ENCODE measurements around the gene HSPA1L.

- TF ChIP-seq, protein P1, sequence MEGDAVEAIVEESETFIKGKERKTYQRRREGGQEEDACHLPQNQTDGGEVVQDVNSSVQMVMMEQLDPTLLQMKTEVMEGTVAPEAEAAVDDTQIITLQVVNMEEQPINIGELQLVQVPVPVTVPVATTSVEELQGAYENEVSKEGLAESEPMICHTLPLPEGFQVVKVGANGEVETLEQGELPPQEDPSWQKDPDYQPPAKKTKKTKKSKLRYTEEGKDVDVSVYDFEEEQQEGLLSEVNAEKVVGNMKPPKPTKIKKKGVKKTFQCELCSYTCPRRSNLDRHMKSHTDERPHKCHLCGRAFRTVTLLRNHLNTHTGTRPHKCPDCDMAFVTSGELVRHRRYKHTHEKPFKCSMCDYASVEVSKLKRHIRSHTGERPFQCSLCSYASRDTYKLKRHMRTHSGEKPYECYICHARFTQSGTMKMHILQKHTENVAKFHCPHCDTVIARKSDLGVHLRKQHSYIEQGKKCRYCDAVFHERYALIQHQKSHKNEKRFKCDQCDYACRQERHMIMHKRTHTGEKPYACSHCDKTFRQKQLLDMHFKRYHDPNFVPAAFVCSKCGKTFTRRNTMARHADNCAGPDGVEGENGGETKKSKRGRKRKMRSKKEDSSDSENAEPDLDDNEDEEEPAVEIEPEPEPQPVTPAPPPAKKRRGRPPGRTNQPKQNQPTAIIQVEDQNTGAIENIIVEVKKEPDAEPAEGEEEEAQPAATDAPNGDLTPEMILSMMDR (optimal IDR thresholded peaks at IDR 0.05 in 1 of 3, IDR thresholded peaks at IDR 0.05 in 1 of 3, conservative IDR thresholded peaks at IDR 0.05 in 1 of 3; ENCODE audit: extremely low read depth in 1 of 3, insufficient read depth in 2 of 3, low read length in 3 of 3), result no peak
- TF ChIP-seq EZH2 (IDR thresholded peaks at IDR 0.05; ENCODE audit: low read length), result no peak
These were observed 54.3 kb downstream of the HSPA1L start for GRCh38 chr6:31760790-31761189.
